Prostate gland (tissue), 2 donors: ENCODE results near the gene MAD1L1. TPM values are rescaled to one million over a fixed set of nuclear protein-coding genes. Genes with fewer than 3 reads are reported as not detected.

Experiments used
- DNase-seq: peaks from one replicate; pipeline ENCODE4 v3.0.0-alpha.2; 2019; ENCODE audit warnings: low spot score
- H3K27ac ChIP-seq, 2 donors: fragments of 200-600 bp; sonication (generic); 2 replicates each; pipeline ENCODE4 v1.5.1; 2017 to 2019
- H3K27me3 ChIP-seq: fragments of 200-600 bp; sonication (generic); replicated peaks from 2 replicates; pipeline ENCODE4 v1.5.1; 2019; ENCODE audit not compliant: insufficient read depth
- H3K36me3 ChIP-seq, 2 donors: fragments of 200-600 bp; sonication (generic); 1 replicate in 1 of 2; 2 replicates in 1 of 2; pipeline versions ENCODE4 v1.5.1 to v1.8.1; 2017 to 2019
- H3K4me1 ChIP-seq: fragments of 200-600 bp; sonication (generic); replicated peaks from 2 replicates; pipeline ENCODE4 v1.5.1; 2019
- H3K4me3 ChIP-seq, 2 donors: fragments of 200-600 bp; sonication (generic); 2 replicates each; pipeline ENCODE4 v1.5.1; 2017 to 2019
- H3K9me3 ChIP-seq: fragments of 200-600 bp; sonication (generic); 2 replicates; pipeline ENCODE4 v1.5.1; 2017
- POLR2A ChIP-seq: fragments of 450-650 bp; IDR thresholded peaks from one replicate; pipeline ENCODE4 v1.6.1; 2016; ENCODE audit warnings: antibody characterized with exemption, mild to moderate bottlenecking
- POLR2AphosphoS5 ChIP-seq: sonication (generic); formaldehyde crosslinking; IDR thresholded peaks from one replicate; pipeline ENCODE4 v1.6.1; 2017; ENCODE audit warnings: antibody characterized with exemption
- WGBS: methylation state at CpG from one replicate; pipeline ENCODE4 v1.1.5; 2018; 5-methylcytosine and 5-hydroxymethylcytosine counted together
- intact Hi-C: fragments of 100-400 bp; cut with DNase I; formaldehyde crosslinking; loops from one replicate; pipeline ENCODE4 v1.14.2; 2022
- total RNA-seq, 2 donors: library from RNA; depleted of rRNA; stranded (reverse); fragments of >200 nt; gene quantifications; one replicate each; pipeline ENCODE4 v1.1.0, GENCODE V29; 2016
- TF ChIP-seq, protein P1 (sequence below), 4 experiments: fragments of 200-600 bp in 2 of 4; fragments of 450-650 bp in 2 of 4; sonication (generic) in 2 of 4; IDR thresholded peaks; 1 replicate in 3 of 4; 2 replicates in 1 of 4; pipeline ENCODE4 v1.5.1; 2016 to 2019; ENCODE audit warnings: antibody characterized with exemption in 4 of 4, mild to moderate bottlenecking in 2 of 4, moderate library complexity in 2 of 4

MAD1L1 gene
- total RNA-seq, 2 donors from 2014 or later = 79.3 to 91.9 TPM

DNA sequence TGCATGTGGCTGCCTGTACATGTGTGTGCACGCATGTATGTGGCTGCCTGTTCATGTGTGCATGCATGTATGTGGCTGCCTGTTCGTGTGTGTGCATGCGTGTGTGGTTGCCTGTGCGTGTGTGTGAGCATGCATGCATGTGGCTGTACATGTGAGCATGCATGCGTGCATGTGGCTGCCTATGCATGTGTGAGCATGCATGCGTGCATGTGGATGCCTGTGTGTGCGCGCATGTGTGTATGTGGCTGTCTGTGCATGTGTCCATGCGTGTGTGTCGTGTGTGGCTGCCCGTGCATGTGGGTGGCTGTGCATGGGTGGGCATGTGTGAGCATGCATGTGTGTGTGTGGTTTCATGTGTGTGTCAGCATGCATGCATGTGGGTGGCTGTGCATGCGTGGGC lies 344.3 kb downstream of the MAD1L1 start:
- WGBS = 89% methylated on average over 12 of the region's 12 CpGs
- H3K27me3 ChIP-seq = no peaks in the 10 kb centered on the region
- no peak overlapping the region for H3K4me3 ChIP-seq
- DNase-seq = no peak
- H3K36me3 ChIP-seq = no peaks in the 10 kb centered on the region
- no peak overlapping the region for H3K27ac ChIP-seq
- H3K4me1 ChIP-seq = no peaks in the 10 kb centered on the region
- intact Hi-C loops = no loop called here
- H3K9me3 ChIP-seq = no peaks in the 10 kb centered on the region
- TF ChIP-seq, protein P1, sequence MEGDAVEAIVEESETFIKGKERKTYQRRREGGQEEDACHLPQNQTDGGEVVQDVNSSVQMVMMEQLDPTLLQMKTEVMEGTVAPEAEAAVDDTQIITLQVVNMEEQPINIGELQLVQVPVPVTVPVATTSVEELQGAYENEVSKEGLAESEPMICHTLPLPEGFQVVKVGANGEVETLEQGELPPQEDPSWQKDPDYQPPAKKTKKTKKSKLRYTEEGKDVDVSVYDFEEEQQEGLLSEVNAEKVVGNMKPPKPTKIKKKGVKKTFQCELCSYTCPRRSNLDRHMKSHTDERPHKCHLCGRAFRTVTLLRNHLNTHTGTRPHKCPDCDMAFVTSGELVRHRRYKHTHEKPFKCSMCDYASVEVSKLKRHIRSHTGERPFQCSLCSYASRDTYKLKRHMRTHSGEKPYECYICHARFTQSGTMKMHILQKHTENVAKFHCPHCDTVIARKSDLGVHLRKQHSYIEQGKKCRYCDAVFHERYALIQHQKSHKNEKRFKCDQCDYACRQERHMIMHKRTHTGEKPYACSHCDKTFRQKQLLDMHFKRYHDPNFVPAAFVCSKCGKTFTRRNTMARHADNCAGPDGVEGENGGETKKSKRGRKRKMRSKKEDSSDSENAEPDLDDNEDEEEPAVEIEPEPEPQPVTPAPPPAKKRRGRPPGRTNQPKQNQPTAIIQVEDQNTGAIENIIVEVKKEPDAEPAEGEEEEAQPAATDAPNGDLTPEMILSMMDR (IDR thresholded peaks at IDR 0.05) = no peak
- TF ChIP-seq POLR2A (no peak), POLR2AphosphoS5 (no peak)

DNA sequence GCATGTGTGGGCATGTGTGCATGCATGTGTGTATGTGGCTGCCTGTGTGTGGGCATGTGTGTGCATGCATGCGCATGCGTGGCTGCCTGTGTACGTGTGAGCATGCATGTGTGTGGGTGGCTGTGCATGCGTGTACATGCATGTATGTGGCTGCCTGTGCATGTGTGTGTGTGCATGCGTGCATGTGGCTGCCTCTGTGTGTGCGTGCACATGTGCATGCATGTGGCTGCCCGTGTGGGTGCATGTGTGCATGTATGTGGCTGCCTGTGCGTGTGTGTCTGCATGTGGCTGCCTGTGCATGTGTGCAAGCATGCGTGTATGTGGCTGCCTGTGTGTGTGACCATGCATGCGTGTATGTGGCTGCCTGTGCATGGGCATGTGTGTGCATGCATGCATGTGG lies 345.5 kb downstream of the MAD1L1 start:
- WGBS = 96% methylated on average over 9 of the region's 10 CpGs
- Histone ChIP-seq H3K27ac (no peak overlapping the region), H3K4me1 (no peaks in the 10 kb centered on the region), H3K9me3 (no peaks in the 10 kb centered on the region), H3K4me3 (no peak overlapping the region), H3K36me3 (no peaks in the 10 kb centered on the region), H3K27me3 (no peaks in the 10 kb centered on the region)
- intact Hi-C loops = no loop called here
- TF ChIP-seq, protein P1 (IDR thresholded peaks at IDR 0.05) = no peak
- TF ChIP-seq POLR2AphosphoS5 = no peak
- TF ChIP-seq POLR2A = no peak
- no peak for DNase-seq

GRCh38 chr7:1886361-1887064 lies 346.2 kb downstream of the MAD1L1 start:
- no peaks in the 10 kb centered on the region for H3K27me3 ChIP-seq
- WGBS = 72% methylated on average over 14 of the region's 19 CpGs
- TF ChIP-seq, protein P1 (IDR thresholded peaks at IDR 0.05) = no peak
- TF ChIP-seq POLR2A = no peak
- TF ChIP-seq POLR2AphosphoS5 = no peak
- no peak overlapping the region for H3K4me3 ChIP-seq
- peak; percentile 18 for DNase-seq
- H3K9me3 ChIP-seq = no peaks in the 10 kb centered on the region
- H3K36me3 ChIP-seq = no peaks in the 10 kb centered on the region
- intact Hi-C loops = no loop called here
- no peaks in the 10 kb centered on the region for H3K4me1 ChIP-seq
- no peak overlapping the region for H3K27ac ChIP-seq

DNA sequence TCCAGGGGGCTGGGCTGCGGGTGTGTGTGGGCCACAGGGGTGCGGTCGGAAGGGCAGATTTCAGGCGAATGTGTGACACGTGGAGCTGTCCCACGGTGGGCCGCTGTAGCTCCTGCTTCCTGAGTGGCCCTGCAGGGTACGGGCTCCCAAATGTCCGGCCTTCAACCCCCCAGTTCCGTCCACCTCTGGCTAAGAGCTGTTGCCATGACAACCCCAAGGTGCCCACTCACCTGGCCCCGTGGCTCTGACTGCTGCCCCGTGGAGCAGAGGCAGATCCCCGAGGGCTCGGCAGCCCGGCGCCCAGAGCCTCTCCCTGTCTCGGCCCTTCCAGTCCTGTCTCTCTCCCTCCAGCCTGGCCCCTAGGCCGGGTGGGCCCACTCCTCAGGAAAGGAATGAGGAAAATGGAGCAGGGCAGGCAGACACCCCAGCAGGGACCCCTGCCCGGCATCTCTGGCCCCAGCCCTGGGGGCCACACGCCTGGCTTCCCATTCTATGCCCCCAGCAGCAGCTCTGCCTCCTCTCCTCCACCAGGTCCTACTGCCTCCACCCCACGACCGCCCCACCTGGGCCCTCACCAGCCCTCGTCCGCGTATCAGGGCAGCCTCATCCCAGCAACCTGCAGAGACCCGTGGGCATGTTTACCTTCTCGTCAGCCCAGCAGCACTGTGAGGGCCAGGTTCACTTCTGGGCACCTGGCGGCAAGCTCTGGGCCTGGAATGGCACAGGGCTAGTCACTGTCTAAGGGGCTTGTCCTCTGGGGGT lies 347.1 kb downstream of the MAD1L1 start:
- 83% methylated on average over 26 of the region's 28 CpGs for WGBS
- H3K9me3 ChIP-seq = no peaks in the 10 kb centered on the region
- TF ChIP-seq POLR2AphosphoS5 (no peak), POLR2A (no peak)
- TF ChIP-seq, protein P1 (IDR thresholded peaks at IDR 0.05) = no peak
- intact Hi-C loops = no loop called here
- DNase-seq = no peak
- no peak overlapping the region for H3K27ac ChIP-seq
- H3K4me3 ChIP-seq = no peak overlapping the region
- H3K4me1 ChIP-seq = no peaks in the 10 kb centered on the region
- H3K27me3 ChIP-seq = no peaks in the 10 kb centered on the region
- H3K36me3 ChIP-seq = no peaks in the 10 kb centered on the region
